ENCODE measurements around the gene STUB1. TPM values are rescaled to one million over a fixed set of nuclear protein-coding genes. Genes with fewer than 3 reads are reported as not detected.

The STUB1 gene
- polyA plus RNA-seq, 4 donors: 93.2 to 138 (median 122) TPM

DNA sequence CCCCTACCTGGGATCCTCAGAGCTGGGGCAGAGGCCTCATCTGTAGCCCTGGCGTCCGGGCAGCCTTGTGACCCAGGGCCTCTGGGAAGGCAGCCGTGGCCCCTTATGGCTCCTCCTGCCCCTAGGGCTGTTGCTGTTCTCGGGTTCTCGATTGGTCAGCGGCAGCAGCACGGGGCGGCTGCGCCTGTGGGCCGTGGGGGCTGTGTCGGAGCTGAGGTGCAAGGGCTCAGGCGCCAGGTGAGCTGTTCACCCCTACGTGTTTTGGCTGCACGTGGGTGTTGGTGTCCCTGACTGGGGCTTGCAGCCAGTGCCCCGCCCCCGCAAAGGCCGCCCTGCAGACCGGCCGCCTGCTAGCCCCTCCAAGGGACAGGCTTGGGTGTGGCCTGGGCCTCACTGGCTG is 18.1 kb upstream of the STUB1 start:
- DNase-seq (ENCODE audit: low read depth in 4 of 4, low spot score in 3 of 4): no peak

DNA sequence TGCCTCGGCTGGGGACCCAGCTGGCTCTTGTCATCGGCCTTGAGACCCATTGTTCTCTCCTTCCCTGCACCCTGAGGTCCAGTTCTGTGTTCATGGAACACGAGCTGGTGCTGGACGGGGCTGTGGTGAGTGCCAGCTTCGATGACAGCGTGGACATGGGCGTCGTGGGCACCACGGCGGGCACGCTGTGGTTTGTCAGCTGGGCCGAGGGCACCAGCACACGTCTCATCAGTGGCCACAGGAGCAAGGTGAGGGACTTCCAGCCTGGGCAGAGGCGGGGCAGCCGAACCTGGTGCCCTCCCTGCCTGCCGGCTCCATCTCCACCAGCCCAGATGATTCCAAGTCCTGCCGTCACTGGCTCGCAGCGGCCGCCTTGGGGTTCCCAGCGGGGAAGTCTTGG is 17.6 kb upstream of the STUB1 start:
- DNase-seq (ENCODE audit: low read depth in 4 of 4, low spot score in 3 of 4): no peak

DNA sequence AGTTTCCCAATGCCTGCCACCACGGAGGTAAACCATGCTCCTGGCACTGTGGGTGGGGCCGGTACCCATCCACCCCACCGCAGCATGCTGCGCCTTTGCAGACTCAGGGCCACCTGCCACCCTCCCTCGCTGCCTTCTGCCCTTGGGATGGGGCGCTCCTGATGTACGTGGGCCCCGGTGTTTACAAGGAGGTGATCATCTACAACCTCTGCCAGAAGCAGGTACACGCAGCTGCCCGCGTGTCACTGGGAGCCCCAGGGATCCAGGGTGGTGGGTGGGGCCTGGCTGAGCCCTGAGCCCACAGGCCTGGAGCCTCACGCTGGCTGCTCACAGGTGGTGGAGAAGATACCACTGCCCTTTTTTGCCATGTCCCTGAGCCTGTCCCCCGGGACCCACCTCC is 13.6 kb upstream of the STUB1 start:
- no peak for DNase-seq (ENCODE audit: low read depth in 4 of 4, low spot score in 3 of 4)

DNA sequence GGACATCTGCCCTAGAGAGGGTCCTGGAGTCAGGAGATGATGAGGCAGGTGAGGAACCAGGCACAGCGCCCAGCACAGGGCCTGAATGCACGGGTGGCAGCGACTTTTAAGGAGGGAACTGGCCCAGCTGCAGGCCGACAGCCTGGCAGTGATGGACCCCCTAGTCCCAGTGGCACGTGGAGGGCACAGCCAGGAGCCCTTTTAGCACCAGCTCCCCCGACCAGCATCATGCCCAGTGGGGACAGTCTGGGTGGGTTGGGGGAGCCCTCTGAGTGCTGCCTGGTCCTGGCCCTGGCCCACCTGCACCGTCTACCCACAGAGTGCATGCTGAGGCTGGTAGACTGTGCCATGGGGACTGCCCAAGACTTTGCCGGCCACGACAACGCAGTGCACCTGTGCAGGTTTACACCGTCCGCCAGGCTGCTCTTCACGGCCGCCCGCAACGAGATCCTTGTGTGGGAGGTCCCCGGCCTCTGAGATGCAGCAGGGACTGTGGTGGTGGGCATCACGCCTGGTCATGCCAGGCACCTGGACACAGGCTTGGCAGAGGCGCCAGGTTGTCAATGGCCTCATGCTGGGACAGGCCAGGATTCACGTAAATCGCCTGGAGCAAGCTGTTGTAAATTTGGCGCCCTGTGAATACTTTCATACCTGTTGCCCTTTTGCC is 13.0 kb upstream of the STUB1 start:
- no peak for DNase-seq (ENCODE audit: low read depth in 4 of 4, low spot score in 3 of 4)

DNA sequence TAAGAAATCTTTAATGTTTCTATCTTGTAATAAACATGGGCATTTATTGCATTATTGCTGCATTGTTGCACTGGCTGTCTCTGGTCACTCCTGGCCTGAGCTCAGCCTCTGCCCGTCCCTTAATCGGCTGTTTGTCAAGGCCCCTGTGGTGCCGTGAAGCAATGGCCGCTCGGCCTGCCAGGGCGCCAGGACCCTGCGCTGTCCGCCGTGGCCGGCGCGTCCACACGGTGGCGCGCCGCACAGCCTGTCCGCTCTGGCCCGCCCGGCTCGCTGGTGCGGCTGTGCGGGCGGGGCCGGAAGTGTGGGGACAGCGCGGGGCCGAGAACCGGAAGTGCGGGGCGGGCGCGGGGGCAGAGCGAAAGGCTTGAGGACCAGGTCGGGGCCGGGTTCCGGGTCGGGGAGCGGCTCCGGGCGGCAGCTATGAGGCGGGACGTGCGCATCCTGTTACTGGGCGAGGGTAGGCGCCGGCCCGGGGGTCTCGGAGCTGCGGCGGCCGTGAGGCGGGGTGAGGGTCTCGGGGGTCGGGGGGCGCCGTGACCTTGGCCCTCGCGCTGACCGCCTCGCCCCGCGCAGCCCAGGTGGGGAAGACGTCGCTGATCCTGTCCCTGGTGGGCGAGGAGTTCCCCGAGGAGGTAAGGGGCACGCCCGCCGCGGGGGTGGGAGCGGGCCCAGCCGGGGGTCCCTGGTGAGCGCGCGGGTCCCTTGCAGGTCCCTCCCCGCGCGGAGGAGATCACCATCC is 12.3 kb upstream of the STUB1 start, which contains the start of gene RHOT2:
RHOT2 (plus strand) TSS at position 353 of the 739 bp plus-strand sequence; CDS start at position 421, 68 bp downstream.
- DNase-seq (ENCODE audit: low read depth in 4 of 4, low spot score in 3 of 4): peak; percentile 79 to 85 (median 82)

DNA sequence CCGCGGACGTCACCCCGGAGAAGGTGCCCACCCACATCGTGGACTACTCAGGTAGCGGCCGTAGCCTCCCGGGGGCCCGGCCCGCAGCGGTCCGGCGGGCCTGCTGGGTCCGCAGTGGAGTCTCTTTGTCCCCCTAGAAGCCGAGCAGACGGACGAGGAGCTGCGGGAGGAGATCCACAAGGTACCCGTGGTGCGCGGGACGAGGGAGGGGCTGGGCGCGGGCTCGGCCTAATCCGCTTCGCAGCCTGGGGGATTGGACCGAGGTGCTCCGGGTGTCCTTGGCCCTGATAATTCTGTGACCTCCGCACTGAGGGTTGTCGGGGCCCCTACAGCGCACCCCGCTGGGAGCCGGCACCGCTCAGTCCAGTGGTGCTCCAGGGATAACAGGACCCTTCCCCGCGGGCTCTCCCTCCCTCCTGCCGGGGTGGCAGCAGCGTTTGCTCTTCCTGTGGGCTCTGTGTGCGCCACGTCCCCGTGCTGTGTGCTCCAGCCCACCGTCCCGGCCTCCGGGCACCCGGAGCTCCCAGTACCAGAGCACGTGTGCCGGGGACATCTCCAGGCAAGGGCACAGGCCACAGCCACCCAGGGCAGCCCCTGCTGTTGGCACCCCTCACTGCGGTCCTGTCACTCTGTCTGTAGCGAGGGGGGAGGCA is 11.6 kb upstream of the STUB1 start:
- DNase-seq (ENCODE audit: low read depth in 4 of 4, low spot score in 3 of 4): no peak

DNA sequence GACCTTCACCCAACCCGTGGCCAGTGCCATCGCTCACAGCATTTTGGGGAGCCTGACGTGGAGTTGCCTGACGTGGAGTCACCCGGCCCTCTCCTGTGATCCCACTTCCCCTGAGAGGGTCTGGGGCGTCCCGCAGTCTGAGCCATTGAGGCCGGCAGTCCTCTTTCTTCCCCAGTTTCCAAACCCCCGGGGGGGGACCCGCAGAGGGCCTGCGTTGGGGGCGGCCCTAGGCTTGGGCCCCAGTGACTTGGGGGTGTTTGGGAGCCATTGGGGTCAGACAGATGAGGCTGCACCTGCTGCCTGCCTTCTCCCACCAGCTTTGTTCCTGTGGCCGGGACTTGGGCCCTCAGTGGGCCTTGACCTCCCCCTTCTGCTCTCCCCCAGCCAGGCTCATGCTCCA is 10.5 kb upstream of the STUB1 start:
- DNase-seq (ENCODE audit: low read depth in 4 of 4, low spot score in 3 of 4): no peak

DNA sequence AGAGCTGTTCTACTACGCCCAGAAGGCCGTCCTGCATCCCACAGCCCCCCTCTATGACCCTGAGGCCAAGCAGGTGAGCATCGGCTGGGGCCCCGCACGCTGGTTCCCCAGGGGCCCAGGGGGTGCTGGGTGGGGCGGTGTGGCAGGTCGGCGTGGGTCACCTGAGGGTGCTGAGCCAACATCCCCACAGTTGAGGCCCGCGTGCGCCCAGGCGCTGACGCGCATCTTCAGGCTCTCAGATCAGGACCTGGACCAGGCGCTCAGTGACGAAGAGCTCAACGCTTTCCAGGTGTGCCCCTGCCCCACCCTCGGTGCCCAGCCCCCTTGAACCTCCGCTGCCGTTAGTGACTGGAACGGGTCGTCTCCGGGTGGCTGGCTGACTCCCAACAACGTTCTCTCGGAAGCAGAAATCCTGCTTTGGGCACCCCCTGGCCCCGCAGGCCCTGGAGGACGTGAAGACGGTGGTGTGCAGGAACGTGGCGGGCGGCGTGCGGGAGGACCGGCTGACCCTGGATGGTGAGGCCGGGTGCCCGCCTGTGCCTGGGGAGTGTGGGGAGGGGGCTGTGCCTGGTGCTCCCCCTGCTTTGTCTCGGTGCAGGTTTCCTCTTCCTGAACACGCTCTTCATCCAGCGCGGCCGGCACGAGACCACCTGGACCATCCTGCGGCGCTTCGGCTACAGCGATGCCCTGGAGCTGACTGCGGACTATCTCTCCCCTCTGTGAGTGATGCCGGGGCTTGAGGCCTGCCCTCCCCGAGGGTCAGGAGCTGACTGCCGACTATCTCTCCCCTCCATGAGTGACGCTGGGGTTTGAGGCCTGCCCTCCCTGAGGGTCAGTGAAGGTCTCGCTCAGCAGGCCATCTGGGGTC is 9.5 kb upstream of the STUB1 start:
- DNase-seq (ENCODE audit: low read depth in 4 of 4, low spot score in 3 of 4): no peak

DNA sequence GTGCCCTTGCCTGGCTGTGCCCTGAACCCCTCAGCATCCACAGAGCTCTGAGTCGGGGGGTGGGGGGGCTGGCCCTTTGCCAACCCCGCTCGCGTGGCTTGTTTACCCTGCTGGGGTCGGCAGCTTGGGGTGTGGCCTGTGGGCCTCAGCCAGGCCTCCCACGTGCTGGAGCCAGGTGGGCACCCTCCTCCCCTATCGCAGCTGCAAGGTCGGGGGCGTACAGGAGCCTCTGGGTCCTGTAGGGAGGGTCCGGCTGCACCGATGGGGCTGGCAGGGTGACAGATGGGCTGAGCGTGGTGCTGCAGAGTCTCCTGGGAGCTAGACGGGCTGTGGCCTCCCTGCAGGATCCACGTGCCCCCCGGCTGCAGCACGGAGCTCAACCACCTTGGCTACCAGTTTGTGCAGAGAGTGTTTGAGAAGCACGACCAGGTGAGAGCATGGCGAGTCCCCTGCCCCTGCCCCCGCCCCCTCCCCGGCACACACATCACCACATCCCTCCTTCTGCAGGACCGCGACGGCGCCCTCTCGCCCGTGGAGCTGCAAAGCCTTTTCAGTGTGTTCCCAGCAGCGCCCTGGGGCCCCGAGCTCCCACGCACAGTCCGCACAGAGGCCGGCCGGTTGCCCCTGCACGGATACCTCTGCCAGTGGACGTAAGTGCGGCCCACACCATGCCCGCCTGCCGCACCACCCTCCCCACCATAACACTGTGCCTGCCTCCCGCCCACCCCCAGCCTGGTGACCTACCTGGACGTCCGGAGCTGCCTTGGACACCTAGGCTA is 8.7 kb upstream of the STUB1 start:
- no peak for DNase-seq (ENCODE audit: low read depth in 4 of 4, low spot score in 3 of 4)

DNA sequence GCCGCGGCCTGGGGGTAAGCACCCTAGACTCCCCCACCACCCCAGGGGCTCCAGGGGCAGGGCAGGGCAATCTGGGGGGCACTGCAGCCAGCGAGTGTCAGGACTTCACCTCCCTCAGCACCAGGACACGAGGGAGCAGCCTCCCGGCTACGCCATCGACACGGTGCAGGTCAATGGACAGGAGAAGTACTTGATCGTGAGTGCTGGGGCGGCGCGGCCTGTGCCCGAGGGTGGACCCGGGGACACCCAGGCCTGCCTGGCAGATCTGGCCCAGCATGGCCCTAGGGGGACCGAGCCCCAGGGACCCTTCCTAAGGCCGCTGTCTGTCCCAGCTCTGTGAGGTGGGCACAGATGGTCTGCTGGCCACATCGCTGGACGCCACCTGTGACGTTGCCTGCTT is 7.8 kb upstream of the STUB1 start:
- no peak for DNase-seq (ENCODE audit: low read depth in 4 of 4, low spot score in 3 of 4)

DNA sequence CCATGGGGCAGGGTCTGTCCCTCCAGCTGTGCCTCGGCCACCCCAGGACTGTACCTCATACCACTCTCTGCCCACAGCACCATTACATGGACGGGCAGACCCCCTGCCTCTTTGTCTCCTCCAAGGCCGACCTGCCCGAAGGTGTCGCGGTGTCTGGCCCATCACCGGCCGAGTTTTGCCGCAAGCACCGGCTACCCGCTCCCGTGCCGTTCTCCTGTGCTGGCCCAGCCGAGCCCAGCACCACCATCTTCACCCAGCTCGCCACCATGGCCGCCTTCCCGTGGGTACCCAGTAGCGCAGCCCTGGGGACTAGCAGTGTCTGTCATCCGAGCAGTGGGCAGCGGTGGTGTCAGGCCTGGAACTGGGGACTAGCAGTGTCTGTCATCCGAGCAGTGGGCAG is 7.4 kb upstream of the STUB1 start:
- no peak for DNase-seq (ENCODE audit: low read depth in 4 of 4, low spot score in 3 of 4)

DNA sequence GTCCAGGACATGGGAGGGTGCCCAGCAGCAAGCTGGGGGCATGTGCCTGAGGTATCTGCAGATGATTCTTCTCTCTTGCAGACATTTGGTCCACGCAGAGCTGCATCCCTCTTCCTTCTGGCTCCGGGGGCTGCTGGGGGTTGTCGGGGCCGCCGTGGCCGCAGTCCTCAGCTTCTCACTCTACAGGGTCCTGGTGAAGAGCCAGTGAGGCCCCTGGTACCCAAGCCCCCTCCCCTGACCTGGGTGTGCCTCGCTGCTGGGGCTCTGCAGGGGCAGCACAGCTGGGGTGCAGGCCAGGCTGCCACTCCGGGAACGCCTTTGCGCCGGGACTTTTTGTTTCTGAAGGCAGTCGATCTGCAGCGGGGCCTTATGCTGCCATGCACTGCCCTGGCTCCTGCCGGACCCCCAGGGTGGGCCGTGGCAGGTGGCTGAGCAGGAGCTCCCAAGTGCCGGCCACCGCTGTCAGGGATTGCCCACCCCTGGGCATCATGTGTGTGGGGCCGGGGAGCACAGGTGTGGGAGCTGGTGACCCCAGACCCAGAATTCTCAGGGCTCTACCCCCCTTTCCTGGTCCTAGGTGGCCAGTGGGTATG is 6.7 kb upstream of the STUB1 start:
- no peak for DNase-seq (ENCODE audit: low read depth in 4 of 4, low spot score in 3 of 4)

DNA sequence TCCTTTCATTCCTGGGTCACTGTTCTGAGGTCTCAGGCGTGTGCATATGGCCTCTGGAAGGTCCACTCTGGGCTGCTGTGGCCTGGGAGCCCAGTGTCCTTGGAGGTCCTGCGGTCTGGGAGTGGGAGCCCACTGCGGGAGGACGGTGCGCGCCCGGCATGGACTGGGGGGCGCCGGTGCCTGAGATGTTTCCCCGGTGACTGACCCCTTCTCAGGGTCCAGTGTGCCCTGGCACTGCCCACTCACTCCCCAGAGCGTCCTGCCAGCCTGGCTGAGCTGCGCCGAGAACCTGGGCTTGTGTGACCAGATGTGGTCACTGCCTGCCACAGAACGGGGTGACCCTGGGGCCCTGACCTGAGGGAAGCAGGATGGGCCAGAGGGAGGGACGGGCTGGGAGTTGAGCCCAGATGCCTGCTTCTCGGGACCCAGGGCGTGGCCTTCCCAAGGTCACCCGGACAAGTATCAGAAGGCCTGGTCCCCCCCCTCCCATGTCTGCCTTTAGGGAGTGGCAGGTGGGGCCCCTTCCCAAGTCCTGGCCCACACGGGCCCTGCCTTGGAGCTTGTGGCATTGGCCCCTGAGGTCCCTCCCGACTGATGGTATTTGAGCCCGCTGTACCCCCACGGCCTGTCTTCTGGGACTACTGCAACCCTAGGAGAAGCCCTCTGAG is 5.9 kb upstream of the STUB1 start:
- no peak for DNase-seq (ENCODE audit: low read depth in 4 of 4, low spot score in 3 of 4)

DNA sequence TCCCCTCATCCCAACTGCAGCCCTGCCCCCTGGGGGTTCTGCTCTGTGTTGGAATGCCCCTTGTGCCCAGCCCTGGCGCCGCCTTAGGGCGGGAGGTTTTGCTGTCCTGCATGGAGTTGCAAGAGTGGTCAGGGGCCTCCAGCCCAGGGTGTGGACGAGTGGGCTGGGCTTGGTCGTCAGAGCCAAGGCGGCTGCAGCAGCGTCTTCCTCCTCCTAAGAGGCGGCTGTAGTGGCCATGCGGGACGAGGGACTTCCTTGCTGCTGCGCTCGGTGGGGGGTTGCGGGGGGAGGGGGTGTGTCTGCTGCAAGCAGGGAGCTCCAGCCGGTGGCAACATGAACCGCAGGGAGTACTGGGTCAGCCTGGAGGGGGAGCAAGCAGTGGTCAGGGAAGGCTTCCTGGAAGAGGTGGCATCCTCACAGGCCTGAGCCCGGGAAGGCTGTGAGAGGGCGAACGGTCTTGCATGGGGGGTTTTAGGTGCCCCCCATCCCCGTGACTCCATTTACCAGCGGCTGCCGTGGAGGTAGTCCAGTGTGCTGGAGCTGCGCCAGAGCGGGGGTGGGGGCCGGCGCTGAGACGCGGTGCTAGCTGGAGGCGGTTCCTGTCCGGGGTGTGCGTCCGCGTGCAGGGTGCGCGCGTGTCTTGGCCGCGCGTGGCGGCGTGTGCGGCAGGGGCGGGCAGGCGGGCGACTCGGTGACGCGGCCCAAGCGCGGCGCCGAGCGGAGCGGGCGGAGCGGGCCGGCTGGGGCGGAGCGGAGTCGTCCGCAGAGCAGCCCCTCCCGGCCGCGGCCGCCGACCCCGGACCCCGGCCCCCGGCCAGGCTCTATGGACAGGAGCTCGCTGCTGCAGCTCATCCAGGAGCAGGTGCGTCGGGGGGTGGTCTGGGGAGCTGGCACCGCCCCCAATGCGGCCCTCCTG is 5.0 kb upstream of the STUB1 start, which contains the start of gene RHBDL1:
RHBDL1 (plus strand) TSS at position 704 of the 916 bp plus-strand sequence; CDS start at position 824, 120 bp downstream.
- no peak for DNase-seq (ENCODE audit: low read depth in 4 of 4, low spot score in 3 of 4)

DNA sequence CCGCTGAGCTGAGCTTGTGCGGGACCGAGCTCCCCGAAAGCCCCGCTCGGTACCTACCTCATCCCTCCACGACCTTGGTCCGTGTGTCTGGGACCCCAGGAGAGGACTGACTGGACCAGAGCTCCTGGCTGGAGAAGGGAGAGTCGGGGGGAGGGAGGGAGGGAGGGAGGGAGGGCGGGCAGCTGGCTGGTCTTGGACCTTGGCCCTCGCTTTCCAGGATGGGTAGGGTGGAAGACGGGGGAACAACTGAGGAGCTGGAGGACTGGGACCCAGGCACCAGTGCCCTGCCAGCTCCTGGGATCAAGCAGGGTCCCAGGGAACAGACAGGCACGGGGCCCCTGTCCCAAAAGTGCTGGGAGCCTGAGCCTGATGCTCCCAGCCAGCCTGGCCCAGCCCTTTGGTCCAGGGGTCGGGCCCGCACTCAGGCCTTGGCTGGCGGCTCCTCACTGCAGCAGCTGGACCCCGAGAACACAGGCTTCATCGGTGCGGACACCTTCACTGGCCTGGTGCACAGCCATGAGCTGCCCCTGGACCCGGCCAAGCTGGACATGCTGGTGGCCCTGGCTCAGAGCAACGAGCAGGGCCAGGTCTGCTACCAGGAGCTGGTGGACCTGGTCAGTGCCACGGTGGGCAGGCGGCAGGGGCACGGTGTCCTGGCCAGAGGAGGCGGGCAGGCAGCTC is 4.2 kb upstream of the STUB1 start:
- DNase-seq (ENCODE audit: low read depth in 4 of 4, low spot score in 3 of 4): no peak

DNA sequence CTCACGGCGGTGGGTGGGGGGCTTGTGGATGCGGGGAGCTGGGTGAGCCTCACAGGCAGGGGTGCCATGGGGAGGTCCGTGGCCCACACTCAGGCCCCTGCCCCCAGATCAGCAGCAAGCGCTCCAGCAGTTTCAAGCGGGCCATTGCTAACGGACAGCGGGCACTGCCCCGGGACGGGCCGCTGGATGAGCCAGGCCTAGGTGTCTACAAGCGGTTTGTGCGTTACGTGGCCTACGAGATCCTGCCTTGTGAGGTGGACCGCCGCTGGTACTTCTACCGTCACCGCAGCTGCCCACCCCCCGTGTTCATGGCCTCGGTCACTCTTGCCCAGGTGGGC is 3.7 kb upstream of the STUB1 start:
- DNase-seq (ENCODE audit: low read depth in 4 of 4, low spot score in 3 of 4): no peak

DNA sequence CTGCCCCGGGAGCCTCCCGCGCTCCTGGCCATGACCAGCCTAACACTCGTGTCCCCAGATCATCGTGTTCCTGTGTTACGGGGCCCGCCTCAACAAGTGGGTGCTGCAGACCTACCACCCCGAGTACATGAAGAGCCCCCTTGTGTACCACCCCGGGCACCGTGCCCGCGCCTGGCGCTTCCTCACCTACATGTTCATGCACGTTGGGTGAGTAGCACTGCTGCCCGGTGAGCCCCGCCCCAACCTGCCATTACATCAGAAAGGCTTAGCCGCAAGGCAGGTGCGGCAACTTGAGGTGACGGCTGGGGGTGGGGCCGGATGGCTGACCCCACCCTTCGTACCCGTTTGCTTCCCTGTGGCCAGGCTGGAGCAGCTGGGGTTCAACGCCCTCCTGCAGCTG is 3.3 kb upstream of the STUB1 start:
- DNase-seq (ENCODE audit: low read depth in 4 of 4, low spot score in 3 of 4): no peak
